Hepatocyte (in vitro differentiated cells): ENCODE measurements around the gene RGS19. TPM values are rescaled to one million over a fixed set of nuclear protein-coding genes. Genes with fewer than 3 reads are reported as not detected.

Experiments
- DNase-seq: peaks from one replicate; pipeline ENCODE4 v3.0.0-alpha.2; 2016; ENCODE audit warnings: low spot score
- H2AFZ ChIP-seq: fragments of 200-600 bp; sonication (generic); 2 replicates; pipeline ENCODE4 v1.6.0; 2016; ENCODE audit warnings: antibody characterized with exemption, mild to moderate bottlenecking
- H3K27ac ChIP-seq: fragments of 200-600 bp; sonication (generic); 2 replicates; pipeline ENCODE4 v1.5.1; 2016; ENCODE audit warnings: mild to moderate bottlenecking
- H3K27me3 ChIP-seq: fragments of 200-600 bp; sonication (generic); 2 replicates; pipeline ENCODE4 v1.6.1; 2016
- H3K36me3 ChIP-seq: fragments of 200-600 bp; sonication (generic); replicated peaks from 2 replicates; pipeline ENCODE4 v1.5.1; 2016; ENCODE audit warnings: low read depth; ENCODE audit not compliant: insufficient read depth
- H3K4me1 ChIP-seq: fragments of 200-600 bp; sonication (generic); 2 replicates; pipeline ENCODE4 v1.5.1; 2016; ENCODE audit warnings: mild to moderate bottlenecking, moderate library complexity; ENCODE audit not compliant: insufficient read depth
- H3K4me2 ChIP-seq: fragments of 200-600 bp; sonication (generic); 2 replicates; pipeline ENCODE4 v1.6.0; 2016
- H3K4me3 ChIP-seq: fragments of 200-600 bp; sonication (generic); 2 replicates; pipeline ENCODE4 v1.5.1; 2016; ENCODE audit warnings: mild to moderate bottlenecking
- H3K79me2 ChIP-seq: fragments of 200-600 bp; sonication (generic); 2 replicates; pipeline ENCODE4 v1.6.0; 2017; ENCODE audit warnings: mild to moderate bottlenecking
- H3K9me2 ChIP-seq: fragments of 200-600 bp; sonication (generic); replicated peaks from 2 replicates; pipeline ENCODE4 v1.6.0; 2017; ENCODE audit warnings: mild to moderate bottlenecking; ENCODE audit not compliant: insufficient read depth
- H3K9me3 ChIP-seq: fragments of 200-600 bp; sonication (generic); 2 replicates; pipeline ENCODE4 v1.5.1; 2016; ENCODE audit warnings: low read depth, mild to moderate bottlenecking
- H4K20me1 ChIP-seq: fragments of 200-600 bp; sonication (generic); 2 replicates; pipeline ENCODE4 v1.6.0; 2016; ENCODE audit warnings: mild to moderate bottlenecking; ENCODE audit not compliant: insufficient read depth, poor library complexity, severe bottlenecking
- EZH2 ChIP-seq: fragments of 200-600 bp; sonication (generic); IDR thresholded peaks from 2 replicates; pipeline ENCODE4 v1.6.1; 2016; ENCODE audit warnings: antibody characterized with exemption, mild to moderate bottlenecking, borderline replicate concordance
- EZH2phosphoT487 ChIP-seq: fragments of 200-600 bp; sonication (generic); IDR thresholded peaks from one replicate; pipeline ENCODE4 v1.6.1; 2018; ENCODE audit warnings: antibody characterized with exemption, mild to moderate bottlenecking, low read depth, moderate library complexity; ENCODE audit not compliant: unreplicated experiment, severe bottlenecking
- WGBS: methylation state at CpG from one replicate; pipeline ENCODE4 v1.1.6; 2016; ENCODE audit warnings: low lambda C conversion rate; ENCODE audit errors: missing lambda C conversion rate; 5-methylcytosine and 5-hydroxymethylcytosine counted together
- polyA plus RNA-seq: library from polyadenylated mRNA; unstranded; fragments of >200 nt; fragmentation: Nextera tagmentation; extraction: Ambion mirVana; gene quantifications from 2 replicates; pipeline ENCODE4 v1.2.1, GENCODE V29; 2016
- total RNA-seq: library from RNA; depleted of rRNA; stranded (reverse); fragments of >200 nt; gene quantifications from 2 replicates; pipeline ENCODE4 v1.2.3, GENCODE V29; 2014
- TF ChIP-seq, protein P1 (sequence below): fragments of 200-600 bp; sonication (generic); IDR thresholded peaks from 2 replicates; pipeline ENCODE4 v1.5.1; 2016; ENCODE audit warnings: antibody characterized with exemption, mild to moderate bottlenecking; ENCODE audit not compliant: poor library complexity

Gene RGS19
- total and polyA plus RNA-seq, 2 experiments from 2014 or later: 8.8 to 10.9 TPM

DNA sequence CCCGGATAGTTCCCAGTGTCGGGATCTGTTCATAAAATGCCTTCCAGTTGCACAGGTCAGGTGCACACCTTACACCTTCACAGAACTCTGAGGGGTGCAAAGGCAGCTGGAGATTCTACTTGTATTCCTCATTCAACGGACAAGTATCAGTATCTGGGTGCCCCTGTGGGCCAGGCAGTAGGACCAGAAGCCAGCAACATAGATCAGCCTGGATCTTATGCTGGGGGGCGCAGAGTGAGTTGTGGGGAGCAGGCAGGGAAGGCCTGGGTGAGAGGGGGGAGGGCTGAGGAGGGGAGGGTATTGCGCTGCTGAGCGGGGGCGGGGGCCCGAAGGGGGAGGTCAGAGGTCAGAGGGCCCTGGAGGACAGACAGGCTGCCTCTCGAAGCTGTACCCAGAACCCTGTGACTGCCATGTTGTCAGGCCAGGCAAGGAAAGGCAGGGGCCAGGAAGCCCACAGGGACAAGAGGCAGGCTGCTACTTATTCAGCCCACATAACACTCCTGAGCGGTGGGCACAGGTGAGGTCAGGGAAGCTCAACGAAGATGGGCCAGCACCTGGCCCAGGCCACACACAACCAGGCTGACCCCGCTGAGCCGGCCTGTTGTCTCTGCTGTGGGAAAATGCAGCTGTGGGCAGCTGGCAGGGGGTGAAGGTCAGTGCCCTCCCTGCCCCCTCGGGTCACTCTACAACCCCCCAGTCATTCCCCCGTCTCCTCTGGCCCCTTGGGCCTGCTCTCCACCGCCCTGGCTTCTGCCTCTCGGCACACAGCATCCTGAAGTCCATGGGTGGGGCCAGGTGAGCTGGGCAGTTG lies 1.7 kb upstream of the RGS19 start:
- no peak overlapping the region for H2AFZ ChIP-seq

DNA sequence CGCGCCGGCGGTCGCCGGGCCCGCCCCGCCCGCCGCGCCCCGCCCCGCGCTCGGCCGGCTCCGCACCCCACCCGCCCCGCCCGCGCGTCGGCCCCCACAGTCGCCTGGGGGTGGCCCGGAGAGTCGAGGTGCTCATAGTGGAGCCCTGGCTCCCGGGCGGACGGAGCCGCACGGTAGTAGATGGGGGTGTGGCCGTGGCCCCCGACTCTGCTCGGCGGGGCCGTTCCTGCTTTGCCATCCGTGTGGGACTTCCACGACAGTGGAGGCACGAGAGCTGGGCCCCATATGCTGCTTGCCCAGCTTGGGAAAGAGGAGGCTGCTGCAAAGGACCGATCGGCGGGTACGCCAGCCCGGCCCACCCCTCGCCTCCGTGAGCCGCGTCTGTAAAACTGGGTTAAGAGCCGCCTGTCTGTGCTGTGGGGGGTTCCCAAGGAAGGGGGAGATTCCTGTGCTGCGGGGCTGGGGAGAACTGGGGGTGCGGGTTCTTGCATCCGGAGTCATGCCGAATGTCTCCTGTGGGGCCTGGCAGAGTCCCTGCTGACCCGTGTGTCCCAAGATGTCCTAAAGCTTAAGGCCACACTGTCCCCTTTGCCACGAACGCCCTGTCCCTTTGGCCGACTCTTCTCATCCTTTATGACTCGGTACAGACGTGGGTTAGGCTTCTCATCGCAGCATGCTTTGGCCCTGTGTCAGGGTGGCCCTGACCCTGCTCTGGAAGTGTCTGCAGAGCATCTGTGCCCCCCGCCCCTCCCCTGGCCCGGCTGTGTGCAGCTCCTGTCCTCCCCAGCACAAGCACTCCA lies 895 bp upstream of the RGS19 start, which contains the start of gene OPRL1:
Gene OPRL1 (plus strand): TSS at position 70 of the 800 bp plus-strand sequence. CDS start 12,639 bp downstream, outside the sequence.
- peak within 1 kb of the TSS; percentile 83 for H2AFZ ChIP-seq
- H4K20me1 ChIP-seq: no peaks in the 10 kb centered on the region
- H3K9me2 ChIP-seq: no peaks in the 10 kb centered on the region
- TF ChIP-seq EZH2 (no peak), EZH2phosphoT487 (no peak)
- TF ChIP-seq, protein P1, sequence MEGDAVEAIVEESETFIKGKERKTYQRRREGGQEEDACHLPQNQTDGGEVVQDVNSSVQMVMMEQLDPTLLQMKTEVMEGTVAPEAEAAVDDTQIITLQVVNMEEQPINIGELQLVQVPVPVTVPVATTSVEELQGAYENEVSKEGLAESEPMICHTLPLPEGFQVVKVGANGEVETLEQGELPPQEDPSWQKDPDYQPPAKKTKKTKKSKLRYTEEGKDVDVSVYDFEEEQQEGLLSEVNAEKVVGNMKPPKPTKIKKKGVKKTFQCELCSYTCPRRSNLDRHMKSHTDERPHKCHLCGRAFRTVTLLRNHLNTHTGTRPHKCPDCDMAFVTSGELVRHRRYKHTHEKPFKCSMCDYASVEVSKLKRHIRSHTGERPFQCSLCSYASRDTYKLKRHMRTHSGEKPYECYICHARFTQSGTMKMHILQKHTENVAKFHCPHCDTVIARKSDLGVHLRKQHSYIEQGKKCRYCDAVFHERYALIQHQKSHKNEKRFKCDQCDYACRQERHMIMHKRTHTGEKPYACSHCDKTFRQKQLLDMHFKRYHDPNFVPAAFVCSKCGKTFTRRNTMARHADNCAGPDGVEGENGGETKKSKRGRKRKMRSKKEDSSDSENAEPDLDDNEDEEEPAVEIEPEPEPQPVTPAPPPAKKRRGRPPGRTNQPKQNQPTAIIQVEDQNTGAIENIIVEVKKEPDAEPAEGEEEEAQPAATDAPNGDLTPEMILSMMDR: no peak
- 17% methylated on average over 36 of the region's 62 CpGs for WGBS
- H3K4me1 ChIP-seq: peaks cover 19% of the 10 kb centered on the region
- no peaks in the 10 kb centered on the region for H3K9me3 ChIP-seq
- H3K27me3 ChIP-seq: peaks cover 26% of the 10 kb centered on the region
- DNase-seq: no peak
- peak within 1 kb of the TSS; percentile 85 for H3K4me3 ChIP-seq
- no peaks in the 10 kb centered on the region for H3K79me2 ChIP-seq
- peak within 1 kb of the TSS; percentile 45 for H3K27ac ChIP-seq
- H3K4me2 ChIP-seq: peak within 1 kb of the TSS; percentile 98
- no peaks in the 10 kb centered on the region for H3K36me3 ChIP-seq

More for the DNA sequence above, 1.7 kb upstream of the RGS19 start:
- Histone ChIP-seq H4K20me1 (no peaks in the 10 kb centered on the region), H3K36me3 (no peaks in the 10 kb centered on the region), H3K27ac (no peak overlapping the region), H3K4me3 (no peak overlapping the region), H3K9me3 (no peaks in the 10 kb centered on the region), H3K79me2 (no peaks in the 10 kb centered on the region), H3K4me1 (peaks cover 19% of the 10 kb centered on the region), H3K9me2 (no peaks in the 10 kb centered on the region), H3K4me2 (peak overlapping the region; percentile 91), H3K27me3 (peaks cover 34% of the 10 kb centered on the region)
- TF ChIP-seq EZH2 (no peak), EZH2phosphoT487 (no peak)
- TF ChIP-seq, protein P1: no peak
- WGBS: 90% methylated on average over 11 of the region's 17 CpGs
- DNase-seq: no peak

DNA sequence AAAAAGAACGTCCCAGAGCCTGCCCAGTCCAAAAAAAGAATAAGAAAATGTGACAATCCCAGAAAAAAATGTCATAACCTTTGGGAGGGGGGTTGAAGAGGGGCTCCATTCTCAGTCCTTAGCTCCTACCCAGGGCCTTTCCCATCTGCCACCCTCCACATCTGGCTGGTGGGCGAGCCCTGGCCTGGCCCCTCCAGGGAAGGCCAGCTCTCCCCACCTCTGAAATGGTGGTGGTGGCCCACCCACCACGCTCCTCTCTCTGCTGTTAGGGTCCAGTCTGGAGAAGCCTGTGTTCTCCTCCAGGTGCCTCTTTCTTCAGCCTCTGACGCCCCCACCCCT lies 415 bp downstream of the RGS19 start:
- TF ChIP-seq, protein P1: no peak
- TF ChIP-seq EZH2phosphoT487 (no peak), EZH2 (no peak)
- H3K4me2 ChIP-seq: peak overlapping the region; percentile 98
- DNase-seq: no peak
- no peaks in the 10 kb centered on the region for H3K36me3 ChIP-seq
- peaks cover 13% of the 10 kb centered on the region for H3K27me3 ChIP-seq
- 44% methylated on average over 4 of the region's 4 CpGs for WGBS
- H3K27ac ChIP-seq: no peak overlapping the region
- peaks cover 10% of the 10 kb centered on the region for H3K4me1 ChIP-seq
- H3K9me2 ChIP-seq: no peaks in the 10 kb centered on the region
- no peaks in the 10 kb centered on the region for H4K20me1 ChIP-seq
- no peaks in the 10 kb centered on the region for H3K79me2 ChIP-seq
- H3K9me3 ChIP-seq: no peaks in the 10 kb centered on the region
- peak overlapping the region; percentile 85 for H3K4me3 ChIP-seq
- peak overlapping the region; percentile 83 for H2AFZ ChIP-seq
